DND-41 (cell line): ENCODE data around the gene HECA.

Source experiments
- CTCF ChIP-seq: IDR thresholded peaks from 2 replicates; pipeline ENCODE4 v1.5.1; 2012; ENCODE audit warnings: borderline replicate concordance, low read length, moderate library complexity, mild to moderate bottlenecking; ENCODE audit not compliant: poor library complexity, severe bottlenecking; ENCODE audit errors: extremely low read depth
- EZH2 ChIP-seq: IDR thresholded peaks from 3 replicates; pipeline ENCODE4 v1.6.1; 2012; ENCODE audit warnings: borderline replicate concordance, low read depth, mild to moderate bottlenecking, moderate library complexity, low read length, inconsistent platforms; ENCODE audit not compliant: severe bottlenecking

- no peak for TF ChIP-seq CTCF
- no peak for TF ChIP-seq EZH2
Observed at GRCh38 chr6:139181236-139181635, 46.4 kb downstream of the HECA start.
